GM12878 (cell line): ENCODE results near the gene TRIM46. TPM values are rescaled to one million over a fixed set of nuclear protein-coding genes. Genes with fewer than 3 reads are reported as not detected.

ENCODE experiments used
- ATF2 ChIP-seq: IDR thresholded peaks from 2 replicates; pipeline ENCODE4 v1.6.1; 2012; ENCODE audit warnings: low read length, inconsistent platforms
- ATF3 ChIP-seq: IDR thresholded peaks from 2 replicates; pipeline ENCODE4 v1.6.1; 2011; ENCODE audit warnings: low read depth, mild to moderate bottlenecking, low read length, moderate library complexity, borderline replicate concordance; ENCODE audit errors: extremely low read depth
- BACH1 ChIP-seq: fragments of 450-650 bp; IDR thresholded peaks from 2 replicates; pipeline ENCODE4 v1.6.1; 2017; ENCODE audit warnings: mild to moderate bottlenecking, borderline replicate concordance
- BCL3 ChIP-seq: IDR thresholded peaks from 2 replicates; pipeline ENCODE4 v1.6.1; 2011; ENCODE audit warnings: borderline replicate concordance, low read depth, mild to moderate bottlenecking, moderate library complexity, low read length; ENCODE audit not compliant: insufficient read depth, poor library complexity, severe bottlenecking
- CBX3 ChIP-seq: fragments of 200-600 bp; sonication (generic); IDR thresholded peaks from 2 replicates; pipeline ENCODE4 v1.6.1; 2016; ENCODE audit warnings: low read depth, borderline replicate concordance
- CHD2 ChIP-seq: IDR thresholded peaks from 2 replicates; pipeline ENCODE4 v1.6.1; 2011; ENCODE audit warnings: low read depth, low read length, improper control_type of control experiment, borderline replicate concordance
- EGR1 ChIP-seq, 2 experiments: IDR thresholded peaks; 1 replicate in 1 of 2; 2 replicates in 1 of 2; pipeline ENCODE4 v1.6.1; 2011 to 2012; ENCODE audit warnings: low read depth in 2 of 2, low read length in 2 of 2, borderline replicate concordance in 1 of 2, mild to moderate bottlenecking in 1 of 2, moderate library complexity in 1 of 2
- ESRRA ChIP-seq: IDR thresholded peaks from 2 replicates; pipeline ENCODE4 v1.6.1; 2012; ENCODE audit warnings: mild to moderate bottlenecking, low read length, improper control_type of control experiment
- ETV6 ChIP-seq, 2 experiments: fragments of 450-650 bp in 1 of 2; IDR thresholded peaks in 1 of 2; conservative IDR thresholded peaks in 1 of 2; 2 replicates each; pipeline ENCODE4 v1.6.1; 2014; ENCODE audit warnings: antibody characterized with exemption in 1 of 2, borderline replicate concordance in 1 of 2, low read depth in 1 of 2, mild to moderate bottlenecking in 1 of 2, moderate library complexity in 1 of 2
- HCFC1 ChIP-seq: fragments of 150-350 bp; IDR thresholded peaks from 2 replicates; pipeline ENCODE4 v1.6.1; 2014; ENCODE audit warnings: low read length
- HDGF ChIP-seq: fragments of 450-650 bp; IDR thresholded peaks from 2 replicates; pipeline ENCODE4 v1.6.1; 2016; ENCODE audit warnings: antibody characterized with exemption
- MLLT1 ChIP-seq: fragments of 450-650 bp; IDR thresholded peaks from 2 replicates; pipeline ENCODE4 v1.6.1; 2016; ENCODE audit warnings: mild to moderate bottlenecking
- NR2F1 ChIP-seq: fragments of 450-650 bp; conservative IDR thresholded peaks from 2 replicates; pipeline ENCODE4 v1.6.1; 2017; ENCODE audit warnings: mild to moderate bottlenecking
- PKNOX1 ChIP-seq: fragments of 450-650 bp; IDR thresholded peaks from 2 replicates; pipeline ENCODE4 v1.6.1; 2016; ENCODE audit warnings: mild to moderate bottlenecking
- RUNX3 ChIP-seq: IDR thresholded peaks from 2 replicates; pipeline ENCODE4 v1.6.1; 2012; ENCODE audit warnings: low read length, inconsistent platforms
- SUPT20H ChIP-seq: IDR thresholded peaks from 2 replicates; pipeline ENCODE4 v1.6.1; 2011; ENCODE audit warnings: low read depth, mild to moderate bottlenecking, low read length, moderate library complexity, borderline replicate concordance; ENCODE audit not compliant: control insufficient read depth
- TARDBP ChIP-seq: IDR thresholded peaks from 2 replicates; pipeline ENCODE4 v1.6.1; 2016; ENCODE audit warnings: borderline replicate concordance
- ZBTB11 ChIP-seq: fragments of 450-650 bp; formaldehyde crosslinking; IDR thresholded peaks from 2 replicates; pipeline ENCODE4 v1.5.0; 2022; ENCODE audit warnings: mild to moderate bottlenecking, missing genetic modification characterization
- ZNF207 ChIP-seq: fragments of 450-650 bp; IDR thresholded peaks from 2 replicates; pipeline ENCODE4 v1.6.1; 2014; ENCODE audit warnings: antibody characterized with exemption, mild to moderate bottlenecking, borderline replicate concordance
- ZSCAN29 ChIP-seq: fragments of 450-650 bp; IDR thresholded peaks from 2 replicates; pipeline ENCODE4 v1.6.1; 2017; ENCODE audit warnings: mild to moderate bottlenecking, moderate library complexity
- polyA plus RNA-seq, 11 experiments: library from polyadenylated mRNA; depleted of rRNA in 4 of 11; unstranded in 6 of 11; stranded (reverse) in 5 of 11; fragments of >200 nt; fragmentation: Nextera tagmentation in 4 of 11; fragmentation: Illumina TruSeq in 1 of 11; extraction: Ambion mirVana in 4 of 11; extraction: Trizol in 1 of 11; gene quantifications; 1 replicate in 1 of 11; 2 replicates in 10 of 11; pipeline versions ENCODE4 v1.2.1 to v1.2.3, GENCODE V29; 2011 to 2016; ENCODE audit warnings: inconsistent platforms in 2 of 11, missing spikeins in 2 of 11, low read depth in 1 of 11
- total RNA-seq, 4 experiments: library from RNA; depleted of rRNA in 3 of 4; stranded (reverse); fragments of >200 nt in 3 of 4; fragmentation: Illumina TruSeq in 1 of 4; extraction: Trizol in 1 of 4; gene quantifications; 2 replicates each; pipeline versions ENCODE4 v1.2.1 to v1.2.3, GENCODE V29; 2013 to 2021

The TRIM46 gene
- total and polyA plus RNA-seq, 10 of the 15 experiments (the other 5 are each of a cell fraction or from before 2014, with no cell fraction given) = 0.08 to 3.1 (median 0.97) TPM

GRCh38 chr1:155208541-155209311 is 35.1 kb downstream of the TRIM46 start, which contains the start of gene MTX1 (continued):
- TF ChIP-seq ATF2 (no peak), CHD2 (peak; percentile 67; the same call in 1 of the 2 replicates), ESRRA (no peak), EGR1 (IDR thresholded peaks at IDR 0.05; ENCODE audit: borderline replicate concordance in 1 of 2, low read depth in 2 of 2, low read length in 2 of 2) (peak in 1 of 2 experiments; percentile 56; a peak in 2 of 3 replicates), ZNF207 (peak; percentile 89), TARDBP (0 out of 2 replicates have a peak, but pooled peaks have one; percentile 26), CBX3 (no peak), ETV6 (conservative IDR thresholded peaks at IDR 0.05 in 1 of 2, IDR thresholded peaks at IDR 0.05 in 1 of 2; ENCODE audit: borderline replicate concordance in 1 of 2, low read depth in 1 of 2) (no peak), BACH1 (peak; percentile 63), ATF3 (no peak), RUNX3 (peak; percentile 86), PKNOX1 (peak; percentile 70; the same call in 1 of the 2 replicates), ZBTB11 (no peak), BCL3 (peak; percentile 28), MLLT1 (no peak), ZSCAN29 (no peak), NR2F1 (no peak), HDGF (peak; percentile 83), HCFC1 (peak; percentile 56; the same call in 1 of the 2 replicates), SUPT20H (no peak)
